ENCODE measurements around the gene S100A7. TPM values are rescaled to one million over a fixed set of nuclear protein-coding genes. Genes with fewer than 3 reads are reported as not detected.

Gene S100A7
- total RNA-seq, result not detected
- not detected for polyA plus RNA-seq

- WGBS, 2 donors, result 70 to 79% methylated on average over 4 of the region's 4 CpGs
- no peak within 1 kb of the TSS for H3K27ac ChIP-seq
- FAIRE-seq, result no peak
- no peaks in the 10 kb centered on the region for H3K9me3 ChIP-seq
- H3K4me1 ChIP-seq, result no peaks in the 10 kb centered on the region
- no peaks in the 10 kb centered on the region for H3K36me3 ChIP-seq
- no peaks in the 10 kb centered on the region for H3K27me3 ChIP-seq
- DNase-seq, result no peak
- ATAC-seq, result no peak
- no peak for TF ChIP-seq CTCF (IDR thresholded peaks at IDR 0.05)
- no peak within 1 kb of the TSS for H3K4me3 ChIP-seq
- intact Hi-C loops (cut with DNase I), result no loop called here
Measured at GRCh38 chr1:153460551-153460950, at the start of gene S100A7. Gene S100A7 (minus strand): TSS chr1:153460651. CDS start chr1:153459013, 1,638 bp downstream.

- no peak for FAIRE-seq
- no peaks in the 10 kb centered on the region for H3K36me3 ChIP-seq
- DNase-seq, result peak in 1 of 6 donors; percentile 42
- peak in 3 of 4 donors; percentile 7 to 29 (median 11) for TF ChIP-seq CTCF (IDR thresholded peaks at IDR 0.05)
- intact Hi-C loops (cut with DNase I), result loop anchor here in 1 of 3 donors (5.0 kb wide), 1 partner anchor 52 kb away; no protein-coding TSS in a partner anchor
- no peak overlapping the region for H3K4me3 ChIP-seq
- WGBS, 2 donors, result 67 to 71% methylated on average over 4 of the region's 4 CpGs
- no peaks in the 10 kb centered on the region for H3K4me1 ChIP-seq
- no peak overlapping the region for H3K27ac ChIP-seq
- peak in 2 of 4 donors; percentile 29 to 41 for ATAC-seq
- H3K9me3 ChIP-seq, result no peaks in the 10 kb centered on the region
- H3K27me3 ChIP-seq, result no peaks in the 10 kb centered on the region
Measured at GRCh38 chr1:153509729-153510354, 49.4 kb upstream of the S100A7 start.

GRCh38 chr1:153509036-153509435 lies 48.6 kb upstream of the S100A7 start:
- FAIRE-seq (no peak), DNase-seq (no peak), ATAC-seq (no peak)
- Histone ChIP-seq H3K4me3 (no peak overlapping the region), H3K27me3 (no peaks in the 10 kb centered on the region), H3K4me1 (no peaks in the 10 kb centered on the region), H3K36me3 (no peaks in the 10 kb centered on the region), H3K9me3 (no peaks in the 10 kb centered on the region), H3K27ac (no peak overlapping the region)
- no peak for TF ChIP-seq CTCF (IDR thresholded peaks at IDR 0.05)
- intact Hi-C loops (cut with DNase I), result no loop called here
- WGBS, 2 donors, result 87 to 96% methylated on average over 3 of the region's 3 CpGs

- intact Hi-C loops (cut with DNase I), result no loop called here
- no peaks in the 10 kb centered on the region for H3K36me3 ChIP-seq
- H3K27me3 ChIP-seq, result no peaks in the 10 kb centered on the region
- DNase-seq (no peak), FAIRE-seq (no peak), ATAC-seq (no peak)
- H3K9me3 ChIP-seq, result no peaks in the 10 kb centered on the region
- no peak overlapping the region for H3K4me3 ChIP-seq
- no peaks in the 10 kb centered on the region for H3K4me1 ChIP-seq
- TF ChIP-seq CTCF (IDR thresholded peaks at IDR 0.05), result no peak
- WGBS, 2 donors, result 89 to 90% methylated on average over 11 of the region's 11 CpGs
- no peak overlapping the region for H3K27ac ChIP-seq
Measured at GRCh38 chr1:153507926-153508583, 47.6 kb upstream of the S100A7 start.

All from pancreas (tissue), 10 donors.